ENCODE measurements around the gene DNAH8.

DNA sequence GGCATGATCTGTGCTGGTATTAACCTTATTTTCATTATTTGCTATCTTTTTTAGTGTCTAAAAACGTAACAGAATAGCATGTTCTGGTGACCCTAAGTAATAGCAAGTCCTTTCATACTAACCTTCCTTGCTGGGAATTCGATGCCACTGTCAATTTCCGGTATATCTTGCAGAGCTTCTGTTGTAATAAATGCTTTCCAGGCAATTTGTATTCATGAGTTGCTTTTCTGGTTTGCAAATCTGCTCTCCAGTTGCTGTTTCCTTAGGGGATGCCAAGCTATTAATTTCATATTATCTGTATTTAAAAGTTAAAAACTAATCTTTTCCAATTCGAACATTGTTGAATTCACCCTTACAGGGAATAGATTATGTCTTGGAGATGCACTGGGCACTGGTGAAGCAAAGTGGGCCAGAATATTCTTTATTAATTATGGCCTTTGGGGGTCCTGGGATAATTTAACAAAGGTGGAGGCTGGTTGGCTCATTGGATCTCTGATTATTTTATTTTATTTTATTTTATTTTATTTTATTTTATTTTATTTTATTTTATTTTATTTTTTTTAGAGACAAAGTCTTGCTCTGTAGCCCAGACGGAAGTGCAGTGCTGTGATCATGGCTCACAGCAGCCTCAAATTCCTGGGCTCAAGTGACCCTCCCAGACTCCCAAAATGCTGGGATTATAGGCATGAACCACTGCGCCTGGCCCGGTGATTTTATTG is 209.8 kb downstream of the DNAH8 start:
- TF ChIP-seq, protein P1, sequence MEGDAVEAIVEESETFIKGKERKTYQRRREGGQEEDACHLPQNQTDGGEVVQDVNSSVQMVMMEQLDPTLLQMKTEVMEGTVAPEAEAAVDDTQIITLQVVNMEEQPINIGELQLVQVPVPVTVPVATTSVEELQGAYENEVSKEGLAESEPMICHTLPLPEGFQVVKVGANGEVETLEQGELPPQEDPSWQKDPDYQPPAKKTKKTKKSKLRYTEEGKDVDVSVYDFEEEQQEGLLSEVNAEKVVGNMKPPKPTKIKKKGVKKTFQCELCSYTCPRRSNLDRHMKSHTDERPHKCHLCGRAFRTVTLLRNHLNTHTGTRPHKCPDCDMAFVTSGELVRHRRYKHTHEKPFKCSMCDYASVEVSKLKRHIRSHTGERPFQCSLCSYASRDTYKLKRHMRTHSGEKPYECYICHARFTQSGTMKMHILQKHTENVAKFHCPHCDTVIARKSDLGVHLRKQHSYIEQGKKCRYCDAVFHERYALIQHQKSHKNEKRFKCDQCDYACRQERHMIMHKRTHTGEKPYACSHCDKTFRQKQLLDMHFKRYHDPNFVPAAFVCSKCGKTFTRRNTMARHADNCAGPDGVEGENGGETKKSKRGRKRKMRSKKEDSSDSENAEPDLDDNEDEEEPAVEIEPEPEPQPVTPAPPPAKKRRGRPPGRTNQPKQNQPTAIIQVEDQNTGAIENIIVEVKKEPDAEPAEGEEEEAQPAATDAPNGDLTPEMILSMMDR (IDR thresholded peaks at IDR 0.05), result no peak
- TF ChIP-seq POLR2AphosphoS5 (IDR thresholded peaks at IDR 0.05), result no peak
- no peak for TF ChIP-seq POLR2A (IDR thresholded peaks at IDR 0.05; ENCODE audit: low read depth)
- TF ChIP-seq EP300 (IDR thresholded peaks at IDR 0.05), result no peak

Data from esophagus muscularis mucosa (tissue), 4 donors.